Stomach (tissue), 9 donors: Measurements from ENCODE around the gene CYP24A1. TPM values are rescaled to one million over a fixed set of nuclear protein-coding genes. Genes with fewer than 3 reads are reported as not detected.

Experiments
- DNase-seq, 2 donors: peaks; one replicate each; pipeline versions ENCODE4 v3.0.0 to v3.0.0-alpha.2; 2013 to 2019
- H3K27ac ChIP-seq, 5 donors: fragments of 200-600 bp in 4 of 5; sonication (generic) in 4 of 5; one replicate each; pipeline ENCODE4 v1.5.1; 2013 to 2019; ENCODE audit warnings: mild to moderate bottlenecking in 1 of 5, moderate library complexity in 1 of 5
- H3K27me3 ChIP-seq, 3 donors: fragments of 200-600 bp; sonication (generic); one replicate each; pipeline ENCODE4 v1.5.1; 2017 to 2019; ENCODE audit warnings: mixed run types in 1 of 3
- H3K36me3 ChIP-seq, 4 donors: fragments of 200-600 bp; sonication (generic); 1 replicate in 3 of 4; 2 replicates in 1 of 4; pipeline ENCODE4 v1.5.1; 2016 to 2019
- H3K4me1 ChIP-seq, 4 donors: fragments of 200-600 bp; sonication (generic); one replicate each; pipeline ENCODE4 v1.5.1; 2016 to 2019
- H3K4me3 ChIP-seq, 4 donors: fragments of 200-600 bp; sonication (generic) in 3 of 4; one replicate each; pipeline ENCODE4 v1.5.1; 2016 to 2019; ENCODE audit warnings: mild to moderate bottlenecking in 1 of 4
- H3K9me3 ChIP-seq, 4 donors: fragments of 200-600 bp; sonication (generic); one replicate each; pipeline ENCODE4 v1.5.1; 2016 to 2019
- CTCF ChIP-seq, 7 experiments: fragments of 450-650 bp in 4 of 7; fragments of 200-600 bp in 3 of 7; sonication (generic) in 3 of 7; IDR thresholded peaks; one replicate each; pipeline ENCODE4 v1.5.1; 2016 to 2019; ENCODE audit warnings: antibody characterized with exemption in 7 of 7, control low read depth in 2 of 7, mild to moderate bottlenecking in 1 of 7
- EP300 ChIP-seq: sonication (generic); formaldehyde crosslinking; IDR thresholded peaks from one replicate; pipeline ENCODE4 v1.6.1; 2017; ENCODE audit warnings: antibody characterized with exemption
- POLR2A ChIP-seq, 4 donors: fragments of 450-650 bp; IDR thresholded peaks; one replicate each; pipeline ENCODE4 v1.6.1; 2016; ENCODE audit warnings: antibody characterized with exemption in 4 of 4, control low read depth in 2 of 4, mild to moderate bottlenecking in 1 of 4, moderate library complexity in 1 of 4
- POLR2AphosphoS5 ChIP-seq, 3 donors: sonication (generic); formaldehyde crosslinking; IDR thresholded peaks; one replicate each; pipeline ENCODE4 v1.6.1; 2016; ENCODE audit warnings: antibody characterized with exemption in 3 of 3
- WGBS, 5 donors: extraction: QIAGEN DNeasy Blood & Tissue Kit in 3 of 5; methylation state at CpG; one replicate each; pipeline versions ENCODE4 v1.1.5 to v1.1.7; 2013 to 2018; 5-methylcytosine and 5-hydroxymethylcytosine counted together
- intact Hi-C: fragments of 100-400 bp; cut with DNase I; formaldehyde crosslinking; loops from one replicate; pipeline ENCODE4 v1.15.1; 2023; ENCODE audit warnings: low total_unique reads
- polyA plus RNA-seq, 3 donors: library from polyadenylated mRNA; stranded (reverse); fragments of 200-250 nt; gene quantifications; one replicate each; pipeline ENCODE4 v1.2.3, GENCODE V29; 2013
- total RNA-seq, 5 donors: library from RNA; depleted of rRNA; stranded (reverse); fragments of >200 nt; gene quantifications; one replicate each; pipeline versions ENCODE4 v1.1.0 to v1.2.3, GENCODE V29; 2014 to 2016
- donor health status: healthy with polysubstance abuse.
- donor health status: Bipolar disorder and iron deficiency.
- donor health status: healthy.

CYP24A1 gene
- total and polyA plus RNA-seq, 8 donors, result 1.2 TPM; not detected in 7

GRCh38 chr20:54148947-54149764 lies 24.6 kb downstream of the CYP24A1 start:
- DNase-seq, result peak in 1 of 2 donors; percentile 28
- Histone ChIP-seq H3K9me3 (no peaks in the 10 kb centered on the region), H3K36me3 (no peaks in the 10 kb centered on the region), H3K27ac (no peak overlapping the region), H3K4me3 (no peak overlapping the region), H3K4me1 (no peaks in the 10 kb centered on the region), H3K27me3 (peaks cover 0 to 8% (median 0%) of the 10 kb centered on the region in 3 donors)
- intact Hi-C loops, result no loop called here
- TF ChIP-seq CTCF (IDR thresholded peaks at IDR 0.05) (no peak), EP300 (no peak), POLR2AphosphoS5 (IDR thresholded peaks at IDR 0.05) (no peak)
- 42 to 60% (median 55%) methylated on average over 7 of the region's 7 CpGs for WGBS, 5 donors

GRCh38 chr20:54146672-54147071 lies 27.1 kb downstream of the CYP24A1 start:
- TF ChIP-seq POLR2AphosphoS5 (IDR thresholded peaks at IDR 0.05) (no peak), EP300 (no peak), POLR2A (IDR thresholded peaks at IDR 0.05) (no peak), CTCF (IDR thresholded peaks at IDR 0.05) (no peak)
- Histone ChIP-seq H3K27me3 (peaks cover 0 to 13% (median 0%) of the 10 kb centered on the region in 3 donors), H3K27ac (no peak overlapping the region), H3K4me1 (no peaks in the 10 kb centered on the region), H3K9me3 (no peaks in the 10 kb centered on the region), H3K4me3 (no peak overlapping the region), H3K36me3 (no peaks in the 10 kb centered on the region)
- intact Hi-C loops, result no loop called here
- DNase-seq, result no peak
- WGBS, 5 donors, result 68 to 76% (median 73%) methylated on average over 1 of the region's 1 CpG

GRCh38 chr20:54144847-54145414 lies 28.9 kb downstream of the CYP24A1 start:
- TF ChIP-seq POLR2AphosphoS5 (IDR thresholded peaks at IDR 0.05) (no peak), POLR2A (IDR thresholded peaks at IDR 0.05) (no peak), EP300 (no peak), CTCF (IDR thresholded peaks at IDR 0.05) (no peak)
- Histone ChIP-seq H3K9me3 (no peaks in the 10 kb centered on the region), H3K27ac (no peak overlapping the region), H3K4me3 (no peak overlapping the region), H3K4me1 (no peaks in the 10 kb centered on the region), H3K36me3 (no peaks in the 10 kb centered on the region), H3K27me3 (peaks cover 0 to 8% (median 0%) of the 10 kb centered on the region in 3 donors)
- intact Hi-C loops, result no loop called here
- no peak for DNase-seq
- WGBS, 5 donors, result 76 to 87% (median 82%) methylated on average over 6 of the region's 6 CpGs

GRCh38 chr20:54140927-54141566 lies 32.7 kb downstream of the CYP24A1 start:
- no peak for DNase-seq
- no peak for TF ChIP-seq CTCF (IDR thresholded peaks at IDR 0.05)
- no peak for TF ChIP-seq POLR2AphosphoS5 (IDR thresholded peaks at IDR 0.05)
- no peak for TF ChIP-seq POLR2A (IDR thresholded peaks at IDR 0.05)
- TF ChIP-seq EP300, result no peak
- Histone ChIP-seq H3K27me3 (peaks cover 0 to 6% (median 0%) of the 10 kb centered on the region in 3 donors), H3K9me3 (no peaks in the 10 kb centered on the region), H3K4me3 (no peak overlapping the region), H3K27ac (no peak overlapping the region), H3K4me1 (no peaks in the 10 kb centered on the region), H3K36me3 (no peaks in the 10 kb centered on the region)
- 75 to 81% (median 77%) methylated on average over 6 of the region's 6 CpGs for whole genome bisulfite sequencing, 5 donors
- intact Hi-C loops, result no loop called here
